ENCODE measurements around the gene TP73.

Gene TP73

GRCh38 chr1:3634059-3634800, 18.1 kb upstream of the TP73 start:
- DNase-seq (ENCODE audit: low spot score): no peak

GRCh38 chr1:3636080-3636479, 16.2 kb upstream of the TP73 start:
- no peak for DNase-seq (ENCODE audit: low spot score)

DNA sequence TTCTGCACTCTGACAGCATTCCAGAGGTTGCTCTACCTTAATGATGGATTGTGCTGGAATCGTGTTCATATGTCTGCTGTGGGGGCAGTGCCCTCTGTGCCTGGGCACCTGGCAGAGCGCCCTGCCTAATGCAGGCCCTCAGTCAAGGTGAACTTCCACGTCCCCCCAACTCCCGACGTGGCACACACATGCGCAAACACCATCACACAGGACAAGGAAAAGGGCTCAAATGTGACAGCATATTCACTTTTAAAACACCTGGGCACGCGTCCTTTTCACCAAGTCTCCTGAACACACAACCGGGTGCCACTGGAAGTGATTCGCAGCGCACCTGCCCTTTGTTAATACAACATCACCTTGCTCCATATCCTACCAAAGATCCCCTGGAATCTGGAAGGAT, 15.8 kb upstream of the TP73 start:
- no peak for DNase-seq (ENCODE audit: low spot score)

DNA sequence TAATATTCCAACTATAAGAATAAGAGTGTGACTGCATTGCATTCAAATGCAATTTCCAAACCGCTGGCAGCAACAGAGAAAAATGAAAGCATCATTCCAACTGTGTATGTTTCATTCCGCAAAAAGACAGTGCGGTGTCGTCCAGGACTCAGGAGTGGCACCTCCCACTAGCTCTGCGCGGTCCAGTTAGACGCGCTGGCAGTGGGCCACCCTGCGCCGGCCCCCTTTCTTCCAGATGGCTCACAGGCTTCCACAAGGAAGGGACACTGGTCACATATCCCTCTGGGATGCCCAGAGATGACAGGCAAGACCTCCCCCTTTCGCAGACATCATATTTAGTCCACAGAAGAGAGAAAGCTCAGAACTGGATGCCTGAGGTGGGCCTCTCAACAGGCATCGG, 14.3 kb upstream of the TP73 start:
- DNase-seq (ENCODE audit: low spot score): no peak

- DNase-seq (ENCODE audit: low spot score): no peak
These were observed 13.6 kb upstream of the TP73 start for GRCh38 chr1:3638676-3639075.

GRCh38 chr1:3639397-3639911, 12.9 kb upstream of the TP73 start:
- no peak for DNase-seq (ENCODE audit: low spot score)

DNA sequence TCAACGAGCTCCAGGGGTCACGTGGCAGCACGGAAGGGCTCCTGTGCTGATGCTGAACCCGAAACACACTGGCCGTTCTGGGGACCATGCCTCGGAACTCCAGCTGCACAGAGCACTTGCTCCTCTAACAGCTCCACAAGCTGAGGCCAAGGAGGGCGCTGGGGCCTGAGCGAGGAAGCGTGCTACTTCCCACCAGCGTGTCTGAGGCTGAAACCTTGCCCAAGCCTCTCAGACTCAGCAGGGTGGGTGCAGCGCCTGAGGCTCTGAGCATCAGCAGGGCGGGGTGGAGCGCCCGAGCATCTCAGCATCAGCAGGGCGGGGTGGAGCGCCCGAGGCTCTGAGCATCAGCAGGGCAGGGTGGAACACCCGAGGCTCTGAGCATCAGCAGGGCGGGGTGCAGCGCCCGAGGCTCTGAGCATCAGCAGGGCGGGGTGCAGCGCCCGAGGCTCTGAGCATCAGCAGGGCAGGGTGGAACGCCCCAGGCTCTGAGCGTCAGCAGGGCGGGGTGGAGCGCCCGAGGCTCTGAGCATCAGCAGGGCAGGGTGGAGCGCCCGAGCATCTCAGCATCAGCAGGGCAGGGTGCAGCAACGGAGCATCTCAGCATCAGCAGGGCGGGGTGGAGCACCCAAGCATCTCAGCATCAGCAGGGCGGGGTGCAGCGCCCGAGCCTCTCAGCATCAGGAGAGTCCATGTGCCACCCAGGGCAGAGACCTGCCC, 12.0 kb upstream of the TP73 start:
- no peak for DNase-seq (ENCODE audit: low spot score)

DNA sequence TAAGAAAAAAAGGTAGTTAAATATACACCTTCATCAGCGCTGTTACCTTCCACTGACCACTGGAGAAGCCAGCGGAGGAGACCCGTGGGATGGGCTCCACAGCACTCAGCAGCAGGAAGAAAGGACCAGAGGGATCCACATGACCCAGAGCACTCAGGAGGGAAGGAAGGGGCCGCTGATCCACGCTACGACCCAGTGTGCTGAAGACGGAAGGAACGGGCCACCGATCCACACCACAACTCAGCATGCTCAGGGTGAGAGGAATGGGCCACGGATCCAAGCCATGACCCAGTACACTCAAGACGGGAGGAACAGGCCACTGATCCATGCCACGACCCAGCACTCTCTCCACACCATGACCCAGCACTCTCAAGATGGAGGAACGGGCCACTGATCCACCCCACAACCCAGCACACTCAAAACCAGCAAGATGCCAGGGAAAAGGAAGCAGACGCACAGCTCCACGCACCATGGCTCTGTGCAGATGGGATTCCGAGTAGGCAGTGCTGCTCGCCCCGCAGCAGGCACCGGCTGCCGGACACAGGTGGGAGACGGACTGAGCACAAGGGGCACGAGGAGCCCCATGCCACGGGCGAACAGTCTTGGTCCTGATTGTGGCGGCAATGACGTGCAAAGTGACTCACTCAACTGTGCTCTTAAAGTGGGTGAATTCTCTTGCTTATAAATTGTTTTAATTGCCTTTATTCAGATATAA, 11.1 kb upstream of the TP73 start:
- DNase-seq (ENCODE audit: low spot score): no peak

DNA sequence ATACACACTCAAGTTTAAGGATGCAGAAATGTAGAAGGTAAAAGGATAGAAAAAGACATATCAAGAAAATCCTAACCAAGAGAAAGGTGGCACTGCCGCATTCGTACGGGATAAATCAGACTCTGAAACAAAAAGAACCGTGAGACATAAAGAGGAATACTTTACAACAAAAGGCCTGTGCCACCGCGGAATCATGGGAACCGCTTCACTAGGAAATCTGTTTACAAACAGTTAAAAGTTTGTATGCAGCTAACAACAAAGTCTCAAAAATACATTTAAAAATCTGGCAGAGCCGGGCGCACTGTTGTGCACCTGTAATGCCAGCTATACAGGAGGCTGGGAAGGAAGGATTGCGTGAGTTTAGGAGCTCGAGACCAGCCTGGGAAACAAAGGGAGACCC, 10.5 kb upstream of the TP73 start:
- no peak for DNase-seq (ENCODE audit: low spot score)

DNA sequence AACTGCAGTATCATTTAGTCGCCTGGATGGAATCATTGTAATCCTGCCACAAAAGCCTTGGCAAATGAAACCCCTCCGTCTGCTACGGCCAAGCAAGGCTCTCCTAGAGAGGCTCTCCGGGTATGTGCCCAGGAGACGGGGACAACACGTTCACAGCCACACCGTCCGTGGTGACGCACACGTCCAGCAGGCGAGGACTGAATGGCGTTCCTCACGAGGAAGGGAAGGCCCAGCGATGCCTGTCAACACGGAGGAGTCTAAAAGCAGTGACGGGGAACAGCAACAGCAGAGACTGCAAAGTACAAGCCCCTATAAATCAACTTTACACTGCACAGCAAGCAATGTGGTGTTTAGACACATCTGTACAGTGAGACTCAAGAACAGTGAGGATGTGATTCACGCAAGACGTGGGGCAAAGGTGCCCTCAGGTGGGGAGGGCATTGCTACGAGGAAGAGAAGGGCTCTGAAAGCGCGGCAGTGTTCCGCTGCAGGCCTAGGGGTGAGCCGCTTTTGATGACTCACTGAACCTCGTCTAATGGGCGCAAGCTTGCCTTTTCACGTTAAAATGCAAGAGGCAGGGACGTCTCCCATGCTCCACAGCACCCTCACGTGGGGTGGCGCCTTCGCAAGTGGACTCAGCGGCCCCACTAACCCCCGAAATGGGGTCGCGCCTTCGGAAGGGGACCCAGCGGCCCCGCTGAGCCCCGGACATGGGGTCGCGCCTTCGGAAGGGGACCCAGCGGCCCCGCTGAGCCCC, 9.2 kb upstream of the TP73 start:
- DNase-seq (ENCODE audit: low spot score): no peak

- DNase-seq (ENCODE audit: low spot score): no peak
These were observed 8.0 kb upstream of the TP73 start for GRCh38 chr1:3644273-3644672.

DNA sequence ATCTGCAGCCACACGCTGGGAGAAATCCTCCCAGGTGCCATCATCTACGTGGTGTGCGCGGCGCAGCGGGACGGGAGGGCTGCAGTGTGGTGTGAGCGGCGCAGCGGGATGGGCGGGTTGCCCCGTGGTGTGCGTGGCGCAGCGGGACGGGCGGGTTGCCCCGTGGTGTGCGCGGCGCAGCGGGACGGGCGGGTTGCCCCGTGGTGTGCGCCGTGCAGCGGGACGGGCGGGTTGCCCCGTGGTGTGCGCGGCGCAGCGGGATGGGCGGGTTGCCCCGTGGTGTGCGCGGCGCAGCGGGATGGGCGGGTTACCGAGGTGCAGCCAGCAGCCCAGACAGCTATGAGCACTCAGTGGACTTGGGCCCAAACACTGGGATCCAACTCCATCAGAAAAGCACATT, 7.1 kb upstream of the TP73 start:
- no peak for DNase-seq (ENCODE audit: low spot score)

DNA sequence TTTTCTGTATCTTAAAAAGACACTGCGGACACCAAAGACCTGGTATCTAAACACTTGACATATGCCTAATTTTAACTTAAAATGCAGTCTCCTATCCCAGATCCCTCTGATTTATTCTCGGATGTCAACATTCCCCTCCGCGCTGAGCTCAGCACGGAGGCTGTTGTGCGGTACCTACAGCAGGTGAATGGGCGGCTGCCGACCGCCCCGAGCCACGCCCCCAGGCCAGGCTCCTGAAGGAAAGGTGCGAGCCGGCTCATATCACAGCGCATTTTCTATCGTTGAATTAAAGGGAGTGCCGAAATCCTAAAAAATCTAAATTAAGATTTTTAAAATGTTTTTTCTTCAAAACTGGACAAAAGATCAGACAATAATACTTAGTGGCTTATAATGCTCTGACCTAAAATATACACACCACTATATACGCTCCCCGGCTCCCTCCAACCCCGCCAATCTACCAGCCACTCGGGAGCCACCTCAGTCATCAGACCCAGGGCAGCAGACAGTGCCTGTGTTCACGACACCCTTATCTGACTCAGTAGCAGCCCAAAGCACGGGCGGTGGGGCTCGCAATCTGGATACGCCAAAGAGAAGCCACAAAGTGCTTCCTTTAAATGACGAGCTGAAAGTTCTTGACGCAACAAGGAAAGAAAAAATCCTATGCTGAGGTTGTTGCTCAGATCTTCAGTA, 6.5 kb upstream of the TP73 start:
- DNase-seq (ENCODE audit: low spot score): no peak

DNA sequence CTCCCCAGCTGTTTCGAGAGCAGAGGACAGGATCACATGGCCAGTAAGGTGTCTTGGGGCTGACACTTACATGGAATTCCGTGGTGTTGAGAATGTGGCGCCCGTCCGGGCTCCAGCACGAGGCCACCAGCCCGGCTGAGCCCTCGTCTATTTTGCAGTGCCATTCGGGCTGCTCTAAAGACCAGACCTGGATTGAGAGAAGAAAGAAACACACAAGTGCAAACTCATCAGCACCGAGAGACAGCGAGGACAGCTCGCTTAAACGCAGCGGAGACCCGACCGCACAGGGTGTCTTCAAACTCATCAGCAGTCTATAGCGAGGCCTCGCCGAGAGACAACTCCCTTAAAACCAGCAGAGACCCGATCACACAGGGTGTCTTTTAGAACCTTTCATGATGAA, 5.7 kb upstream of the TP73 start:
- DNase-seq (ENCODE audit: low spot score): no peak

GRCh38 chr1:3649342-3650247, 2.7 kb upstream of the TP73 start, which contains the start of gene WRAP73:
WRAP73 (minus strand) TSS chr1:3650103; CDS start chr1:3649999, 104 bp downstream.
- DNase-seq (ENCODE audit: low spot score): peak; percentile 96

DNA sequence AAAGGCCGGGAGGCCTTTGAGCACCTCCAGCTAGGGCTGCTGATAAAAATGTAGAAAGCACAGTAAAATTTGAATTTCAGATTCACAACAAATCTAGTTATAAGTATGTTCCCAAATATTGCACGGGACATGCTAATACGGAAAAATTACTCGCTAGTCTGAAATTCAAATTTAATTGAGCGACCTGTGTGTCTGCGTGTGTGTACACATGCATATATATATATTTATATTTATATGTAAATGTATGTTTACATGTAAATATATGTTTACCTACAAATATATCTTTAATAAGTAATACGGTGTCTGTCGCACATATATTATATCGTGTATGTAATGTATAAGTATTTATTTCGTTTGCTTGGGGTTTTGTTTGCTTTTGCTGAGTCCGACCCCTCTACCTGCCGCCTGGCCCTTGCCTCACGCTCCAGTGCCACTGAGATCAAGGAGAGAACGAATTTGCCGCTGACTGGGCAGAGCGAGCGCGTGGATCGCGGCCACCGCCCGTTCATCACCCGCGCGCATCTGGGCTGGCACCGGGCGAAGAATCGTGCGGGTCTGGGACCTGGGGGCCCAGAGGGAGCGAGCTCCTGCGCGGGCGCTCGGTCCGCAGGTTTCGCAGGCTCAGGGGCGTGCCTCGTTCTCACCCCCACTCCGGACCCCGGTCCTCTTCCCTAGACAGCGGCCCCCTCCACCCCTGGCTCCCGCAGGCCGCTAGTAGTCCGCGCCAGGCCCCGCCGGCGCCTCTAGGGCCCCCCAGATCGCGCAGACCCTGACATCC, 1.9 kb upstream of the TP73 start:
- no peak for DNase-seq (ENCODE audit: low spot score)

GRCh38 chr1:3651026-3651929, 1.0 kb upstream of the TP73 start:
- DNase-seq (ENCODE audit: low spot score): no peak

- DNase-seq (ENCODE audit: low spot score): no peak
These were observed 401 bp downstream of the TP73 start for GRCh38 chr1:3652548-3653285.
